ENCODE results near the gene CCNY. TPM values are rescaled to one million over a fixed set of nuclear protein-coding genes. Genes with fewer than 3 reads are reported as not detected.

Gene CCNY
- total RNA-seq, 1 experiment from 2014 or later = 51.9 TPM

GRCh38 chr10:35352512-35352911, 16.2 kb downstream of the CCNY start:
- in situ Hi-C loops (cut with HindIII; ENCODE audit: low pct_unique_long_range_greater_than_20kb, low sequenced_read_pairs) (no loop called here), intact Hi-C loops (cut with micrococcal nuclease; ENCODE audit: unreplicated experiment) (no loop called here)
- ChIA-PET CTCF (no interaction called here), POLR2A (no interaction called here)
- no peak for TF ChIP-seq REST (IDR thresholded peaks at IDR 0.05; ENCODE audit: insufficient read depth in 1 of 2, low read depth in 2 of 2, low read length in 1 of 2)
- no peak for TF ChIP-seq SIN3A (IDR thresholded peaks at IDR 0.05; ENCODE audit: borderline replicate concordance, insufficient read depth, low read depth, low read length)
- no peak for TF ChIP-seq TCF7L2 (IDR thresholded peaks at IDR 0.05; ENCODE audit: low read depth, low read length)
- TF ChIP-seq CTCF (IDR thresholded peaks at IDR 0.05) = no peak
- BruUV-seq (replicated peaks) = no TSS peak
- H3K4me1 ChIP-seq (ENCODE audit: control insufficient read depth, insufficient read depth, low read length) = peaks cover 2% of the 10 kb centered on the region; the same call in 1 of the 2 replicates
- no peaks in the 10 kb centered on the region for H3K36me3 ChIP-seq (ENCODE audit: control insufficient read depth, insufficient read depth, low read length)
- no peak overlapping the region for H3K4me3 ChIP-seq (ENCODE audit: low read depth in 2 of 2, low read length in 2 of 2)
- DNase-seq (ENCODE audit: low read depth, low spot score) (no peak), ATAC-seq (no peak)
- no peaks in the 10 kb centered on the region for H3K27me3 ChIP-seq (ENCODE audit: control insufficient read depth, insufficient read depth, low read length)
- H3K9me3 ChIP-seq (ENCODE audit: control insufficient read depth, insufficient read depth, low read depth, low read length) = no peaks in the 10 kb centered on the region
- H3K27ac ChIP-seq (ENCODE audit: low read length) = no peak overlapping the region

GRCh38 chr10:35353395-35353794, 17.1 kb downstream of the CCNY start:
- DNase-seq (ENCODE audit: low read depth, low spot score) (no peak), ATAC-seq (no peak)
- no peak for TF ChIP-seq POLR2AphosphoS5 (IDR thresholded peaks at IDR 0.05; ENCODE audit: low read depth, low read length)
- no peak for TF ChIP-seq TCF7L2 (IDR thresholded peaks at IDR 0.05; ENCODE audit: low read depth, low read length)
- no peak for TF ChIP-seq CTCF (IDR thresholded peaks at IDR 0.05)
- no peak for TF ChIP-seq SIN3A (IDR thresholded peaks at IDR 0.05; ENCODE audit: borderline replicate concordance, insufficient read depth, low read depth, low read length)
- TF ChIP-seq REST (IDR thresholded peaks at IDR 0.05; ENCODE audit: insufficient read depth in 1 of 2, low read depth in 2 of 2, low read length in 1 of 2) = no peak
- intact Hi-C loops (cut with micrococcal nuclease; ENCODE audit: unreplicated experiment) = no loop called here
- H3K27ac ChIP-seq (ENCODE audit: low read length) = no peak overlapping the region
- no peaks in the 10 kb centered on the region for H3K27me3 ChIP-seq (ENCODE audit: control insufficient read depth, insufficient read depth, low read length)
- POLR2A ChIA-PET = no interaction called here
- H3K36me3 ChIP-seq (ENCODE audit: control insufficient read depth, insufficient read depth, low read length) = no peaks in the 10 kb centered on the region
- H3K4me1 ChIP-seq (ENCODE audit: control insufficient read depth, insufficient read depth, low read length) = peaks cover 2% of the 10 kb centered on the region; the same call in 1 of the 2 replicates
- no peak overlapping the region for H3K4me3 ChIP-seq (ENCODE audit: low read depth in 2 of 2, low read length in 2 of 2)
- no peaks in the 10 kb centered on the region for H3K9me3 ChIP-seq (ENCODE audit: control insufficient read depth, insufficient read depth, low read depth, low read length)
- BruUV-seq (replicated peaks) = no TSS peak
- in situ Hi-C loops (cut with HindIII; ENCODE audit: low pct_unique_long_range_greater_than_20kb, low sequenced_read_pairs) = no loop called here
- CTCF ChIA-PET = no interaction called here

Data from Panc1 (cell line).